Stomach (tissue), 4 donors: ENCODE measurements around the gene GSDME.

ENCODE experiments used
- EP300 ChIP-seq: sonication (generic); formaldehyde crosslinking; IDR thresholded peaks from one replicate; pipeline ENCODE4 v1.6.1; 2017; ENCODE audit warnings: antibody characterized with exemption
- POLR2AphosphoS5 ChIP-seq, 3 donors: sonication (generic); formaldehyde crosslinking; IDR thresholded peaks; one replicate each; pipeline ENCODE4 v1.6.1; 2016; ENCODE audit warnings: antibody characterized with exemption in 3 of 3

- TF ChIP-seq POLR2AphosphoS5 (IDR thresholded peaks at IDR 0.05) = no peak
- TF ChIP-seq EP300 = no peak
These were observed 34.1 kb downstream of the GSDME start for GRCh38 chr7:24723178-24723530.
